ENCODE measurements around the gene ATP2A3.

The ATP2A3 gene

GRCh38 chr17:3964203-3965117 lies at the start of gene ATP2A3:
Gene ATP2A3 (minus strand): TSS chr17:3964437. CDS start chr17:3964291, 146 bp downstream.
- DNase-seq (ENCODE audit: low read depth in 3 of 3) = peak; percentile 25 to 67 (median 45)

GRCh38 chr17:4010754-4011153 lies 46.5 kb upstream of the ATP2A3 start:
- no peak for DNase-seq (ENCODE audit: low read depth in 3 of 3)

GRCh38 chr17:4009186-4009785 lies 45.0 kb upstream of the ATP2A3 start:
- DNase-seq (ENCODE audit: low read depth in 3 of 3) = no peak

DNA sequence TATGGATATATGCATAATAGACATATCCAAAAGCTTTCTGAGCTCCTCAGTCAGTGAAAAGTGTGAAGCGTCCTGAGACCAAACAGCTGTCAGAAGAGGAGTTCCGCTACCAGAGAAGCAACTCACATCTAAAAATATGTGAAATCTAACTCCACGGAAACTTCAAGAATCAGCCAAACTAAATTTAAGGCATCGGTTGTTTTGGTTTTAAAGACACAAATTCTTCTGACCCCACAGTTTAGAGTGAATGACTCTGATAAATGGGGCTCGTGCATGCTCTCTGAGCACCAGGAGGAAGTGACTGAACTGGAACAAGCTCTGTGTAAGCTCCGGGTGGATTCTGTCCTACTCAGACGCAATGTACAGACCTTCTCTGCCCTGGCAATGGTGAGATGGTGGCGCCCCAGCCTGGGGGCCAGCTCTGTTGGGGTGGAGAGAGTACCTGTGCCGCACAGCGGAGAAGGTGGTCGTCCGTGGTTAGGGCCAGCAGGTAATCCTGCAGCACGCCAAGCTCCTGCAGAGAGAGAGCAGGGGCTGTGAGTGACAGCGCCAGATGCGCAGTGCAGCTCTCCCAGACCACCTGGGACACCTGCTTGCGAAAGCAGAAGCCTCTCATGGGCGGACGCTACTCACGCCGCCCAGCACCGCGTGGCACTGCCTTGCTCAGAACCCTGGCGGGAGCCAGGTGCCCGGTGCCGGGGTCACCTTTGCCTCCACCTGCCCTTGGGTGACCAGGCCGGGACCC lies 44.4 kb upstream of the ATP2A3 start:
- no peak for DNase-seq (ENCODE audit: low read depth in 3 of 3)

DNA sequence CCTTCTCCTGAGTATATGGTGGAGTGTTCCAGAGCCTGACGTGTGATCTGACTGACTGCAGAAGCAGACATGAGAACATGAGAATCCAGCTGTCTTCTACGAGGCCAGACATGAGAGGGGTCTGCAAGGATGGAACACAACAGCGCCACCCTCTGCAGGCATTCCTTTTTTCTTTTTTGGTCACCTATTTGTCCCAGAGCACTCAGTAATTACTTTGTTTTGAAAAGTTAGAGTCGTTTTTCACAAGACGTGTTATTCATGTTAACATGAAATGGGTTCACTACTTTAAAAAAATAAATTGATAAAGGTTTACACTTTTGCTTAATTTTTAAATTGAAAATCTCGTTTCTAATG lies 43.8 kb upstream of the ATP2A3 start:
- DNase-seq (ENCODE audit: low read depth in 3 of 3) = no peak

DNA sequence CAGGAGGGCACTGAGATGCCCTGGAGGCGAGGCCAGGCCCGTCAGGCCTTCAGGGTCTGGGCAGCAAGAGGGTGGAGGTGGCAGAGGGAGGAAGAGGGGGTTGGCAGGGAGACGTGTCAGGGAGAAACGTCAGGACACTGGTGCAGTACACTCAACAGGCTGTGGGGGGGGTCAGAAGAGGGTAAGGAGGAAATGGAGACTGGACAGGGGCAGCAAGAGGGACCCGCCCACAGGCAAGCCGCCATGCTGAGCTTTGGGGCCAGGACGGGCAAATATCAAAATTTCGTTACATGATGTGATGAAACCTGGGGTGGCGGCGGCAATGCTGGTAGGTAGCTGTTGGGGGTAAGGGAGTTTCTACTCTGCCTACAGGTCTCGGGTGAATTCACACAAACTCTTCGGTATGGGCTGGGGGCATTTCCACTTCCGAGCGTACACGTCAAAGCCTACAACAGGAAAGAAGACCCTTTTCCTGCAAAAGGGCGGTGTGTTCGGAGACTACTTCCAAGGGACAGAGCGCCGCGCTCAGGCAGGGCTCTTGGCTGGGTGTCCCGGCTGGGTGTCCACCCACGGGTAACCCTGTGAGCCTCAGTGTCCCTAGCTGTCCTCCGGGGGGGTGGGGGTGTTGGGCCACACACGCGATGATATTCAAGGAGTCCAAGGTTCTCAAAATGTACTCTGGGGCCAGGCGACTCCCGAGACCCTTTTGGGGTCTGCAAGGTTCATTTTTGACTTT lies 43.3 kb upstream of the ATP2A3 start:
- no peak for DNase-seq (ENCODE audit: low read depth in 3 of 3)

DNA sequence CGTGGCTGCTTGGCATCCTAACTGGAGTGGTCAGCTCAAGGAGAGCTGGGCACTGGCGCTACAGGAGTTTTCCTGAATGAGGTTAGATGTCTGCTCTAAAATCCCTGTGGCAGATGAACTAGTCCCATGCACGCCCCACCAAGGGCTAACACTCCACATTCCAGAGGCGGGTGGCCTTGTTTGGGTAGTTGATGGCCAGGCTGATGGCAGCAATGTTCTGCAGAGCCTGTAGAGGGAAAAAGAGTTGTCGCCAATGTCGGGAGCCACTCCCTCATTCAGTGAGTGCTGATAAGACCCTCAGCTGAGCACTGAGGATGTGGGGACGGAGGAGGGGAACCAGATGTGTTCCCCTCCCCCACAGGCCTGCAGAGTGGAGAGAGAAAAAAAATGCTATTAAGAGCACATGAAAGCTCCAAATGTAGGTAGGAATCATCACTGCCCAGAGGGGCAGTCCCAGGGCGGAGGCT lies 42.5 kb upstream of the ATP2A3 start:
- DNase-seq (ENCODE audit: low read depth in 3 of 3) = no peak

DNA sequence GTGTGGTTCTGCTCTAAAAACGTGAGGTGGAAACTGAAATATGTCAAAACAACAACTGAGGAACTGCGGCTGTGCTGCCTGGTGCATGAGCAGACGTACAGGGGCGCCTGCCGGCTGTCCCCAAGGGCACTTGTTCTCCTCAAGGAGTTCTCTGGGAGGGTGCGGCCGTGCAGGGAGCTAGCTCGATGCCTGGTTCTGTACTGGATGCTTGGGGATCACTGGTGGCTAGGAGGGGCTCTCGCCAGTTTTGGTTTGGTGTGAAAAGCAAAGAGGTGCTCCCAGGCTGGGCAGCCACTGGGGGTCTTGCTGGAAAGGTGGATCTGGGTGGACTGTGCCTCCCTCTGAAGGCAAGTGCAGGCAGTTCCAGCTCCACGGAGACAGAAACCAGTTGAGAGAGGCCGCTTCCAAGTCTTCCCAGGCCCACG lies 41.9 kb upstream of the ATP2A3 start:
- no peak for DNase-seq (ENCODE audit: low read depth in 3 of 3)

DNA sequence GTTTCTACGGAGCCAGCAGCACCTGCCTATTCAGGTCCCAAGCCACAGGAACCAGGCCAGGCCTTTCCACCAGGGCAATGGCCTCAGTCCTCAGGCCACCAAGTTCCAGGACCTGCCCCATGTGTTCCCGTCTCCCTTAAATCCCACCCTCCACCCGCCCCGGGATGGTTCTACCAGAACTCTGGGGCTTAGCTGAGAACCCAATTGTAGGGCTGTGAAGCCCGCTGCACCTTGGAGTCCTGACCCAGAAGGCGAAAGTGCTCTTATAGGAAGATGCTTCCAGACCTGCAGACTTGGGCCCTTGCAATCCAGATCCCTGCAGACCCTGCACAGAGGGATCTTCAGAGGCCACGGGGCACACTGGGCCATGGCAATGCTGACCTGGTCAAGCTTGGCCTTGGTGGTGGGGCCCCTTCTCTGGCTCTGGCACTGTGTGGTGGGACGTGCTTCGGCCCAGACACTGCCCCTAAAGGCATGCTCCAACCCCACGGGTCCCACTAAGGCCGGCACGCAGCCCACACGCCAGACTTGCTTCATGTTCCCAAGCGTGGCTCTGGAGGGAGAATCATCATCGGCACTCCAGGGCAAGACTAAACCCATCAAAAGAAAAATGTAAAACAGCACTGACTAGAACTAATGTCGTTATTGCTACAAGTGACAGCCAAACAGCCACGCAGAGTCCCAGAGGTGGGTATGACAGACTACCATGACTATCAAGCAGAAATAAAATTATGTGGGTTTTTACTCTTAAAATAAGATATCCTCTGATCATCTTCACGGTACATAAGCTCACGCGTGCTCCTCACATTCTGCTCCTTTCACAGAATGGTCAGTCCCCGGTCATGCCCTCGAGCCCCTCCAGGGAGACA lies 41.3 kb upstream of the ATP2A3 start:
- DNase-seq (ENCODE audit: low read depth in 3 of 3) = no peak

GRCh38 chr17:4004517-4005295 lies 40.5 kb upstream of the ATP2A3 start:
- DNase-seq (ENCODE audit: low read depth in 3 of 3) = peak; percentile 16 to 62 (median 33)

- DNase-seq (ENCODE audit: low read depth in 3 of 3) = no peak
Measured at GRCh38 chr17:4003501-4004421, 39.5 kb upstream of the ATP2A3 start.

DNA sequence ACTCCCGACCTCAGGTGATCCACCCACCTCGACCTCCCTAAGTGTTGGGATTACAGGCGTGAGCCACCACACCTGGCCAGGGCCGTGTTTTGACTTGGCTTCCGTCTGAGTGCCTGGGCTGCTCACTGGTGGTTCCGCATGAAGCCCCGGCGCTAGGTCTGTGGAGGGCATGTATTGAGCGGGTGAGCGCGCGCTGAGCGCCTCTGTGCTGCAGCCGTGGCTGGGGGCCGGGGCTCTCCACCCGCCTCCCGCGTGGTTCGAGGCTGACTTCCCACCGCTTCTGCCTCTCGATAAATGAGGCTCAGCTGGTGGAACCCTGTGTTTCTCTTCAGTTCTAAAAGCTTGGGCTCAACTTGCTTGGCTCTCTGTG lies 38.9 kb upstream of the ATP2A3 start:
- DNase-seq (ENCODE audit: low read depth in 3 of 3) = no peak

DNA sequence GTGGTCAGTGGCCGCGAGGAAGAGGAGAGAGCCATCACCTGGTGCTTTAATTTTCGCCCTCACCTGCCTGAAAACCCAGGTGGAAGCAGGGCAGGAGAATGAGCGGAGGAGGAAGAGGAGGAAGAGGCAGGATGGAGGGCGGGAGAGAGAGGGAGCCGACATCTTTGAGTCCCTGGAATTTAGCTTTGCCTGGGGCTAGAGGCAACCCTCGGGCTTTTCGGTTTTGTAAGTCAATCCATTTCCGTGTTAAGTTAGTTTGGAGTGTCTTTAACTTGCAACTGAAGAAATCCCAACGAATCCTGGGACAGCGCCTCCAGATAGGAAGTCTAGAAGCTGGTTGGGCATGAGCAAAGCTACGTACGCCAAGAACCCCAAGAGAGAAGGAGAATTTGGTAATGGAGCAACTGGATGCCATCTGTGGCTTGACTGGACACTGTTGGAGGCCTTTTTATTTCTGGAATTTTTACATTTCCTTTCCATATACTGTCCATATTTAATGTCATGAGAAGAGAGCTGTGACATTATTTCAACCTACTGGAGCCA lies 36.9 kb upstream of the ATP2A3 start:
- DNase-seq (ENCODE audit: low read depth in 3 of 3) = no peak

DNA sequence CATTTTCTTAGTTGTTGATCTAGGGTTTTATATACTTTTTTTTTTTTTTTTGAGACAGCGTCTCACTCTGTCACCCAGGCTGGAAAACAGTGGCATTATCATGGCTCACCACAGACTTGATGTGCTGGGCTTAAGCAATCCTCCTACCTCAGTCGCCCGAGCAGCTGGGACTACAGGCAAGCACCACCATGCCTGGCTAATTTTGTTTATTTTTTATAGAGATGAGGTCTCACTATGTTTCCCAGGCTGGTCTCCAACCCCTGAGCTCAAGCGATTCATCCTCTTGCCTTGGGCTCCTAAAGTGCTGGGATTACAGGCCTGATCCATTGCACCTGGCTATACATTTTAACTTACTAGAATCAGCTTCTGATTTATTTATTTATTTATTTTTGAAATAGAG lies 34.2 kb upstream of the ATP2A3 start:
- no peak for DNase-seq (ENCODE audit: low read depth in 3 of 3)

- DNase-seq (ENCODE audit: low read depth in 3 of 3) = no peak
Measured at GRCh38 chr17:3995067-3995466, 30.8 kb upstream of the ATP2A3 start.

DNA sequence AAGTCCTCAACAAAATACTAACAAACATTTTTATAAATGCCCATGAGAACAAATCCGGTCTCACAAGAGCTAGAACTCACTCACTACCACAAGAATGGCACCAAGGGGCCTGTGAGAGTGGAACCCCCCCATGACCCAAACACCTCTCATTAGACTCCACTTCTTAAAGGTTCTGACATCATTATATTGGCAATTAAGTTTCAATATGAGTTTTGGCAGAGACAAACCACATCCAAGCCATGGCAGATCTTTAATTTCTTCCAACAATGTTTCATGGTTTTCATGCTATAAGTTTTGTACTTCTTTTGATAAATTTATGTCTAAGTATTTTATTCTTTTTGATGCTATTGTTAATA lies 30.0 kb upstream of the ATP2A3 start:
- no peak for DNase-seq (ENCODE audit: low read depth in 3 of 3)

DNA sequence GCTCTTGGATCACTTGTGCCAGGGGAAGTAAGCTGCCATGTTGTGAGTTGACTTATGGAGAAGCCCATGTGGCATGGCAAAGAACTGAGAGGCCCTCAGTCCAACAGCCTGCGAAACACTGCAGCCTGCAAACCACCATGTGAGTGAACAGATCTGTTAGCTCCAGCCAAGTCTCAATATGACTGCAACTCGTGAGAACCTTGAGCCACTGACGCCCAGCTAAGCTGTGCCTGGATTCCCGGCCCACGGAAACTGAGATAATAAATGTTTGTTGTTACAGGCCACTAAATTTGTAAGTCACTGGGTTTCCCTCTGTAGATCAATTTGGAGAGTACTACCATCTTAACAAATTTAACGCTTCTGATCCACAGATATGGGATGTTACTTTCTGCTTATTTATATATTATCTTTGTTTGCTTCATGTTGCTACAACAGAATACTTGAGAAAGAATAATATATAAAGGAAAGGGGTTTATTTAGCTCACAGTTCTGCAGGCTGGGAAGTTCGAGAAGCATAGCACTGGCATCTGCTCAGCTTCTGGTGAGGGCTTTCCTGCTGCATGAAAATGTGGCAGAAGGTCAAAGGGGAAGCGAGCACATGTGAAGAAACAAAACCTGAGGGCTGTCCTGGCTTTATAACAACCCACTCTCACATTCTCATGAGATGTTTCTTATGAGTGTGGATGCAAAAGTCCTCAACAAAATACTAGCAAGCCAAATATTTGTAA lies 29.4 kb upstream of the ATP2A3 start:
- no peak for DNase-seq (ENCODE audit: low read depth in 3 of 3)

- DNase-seq (ENCODE audit: low read depth in 3 of 3) = no peak
Measured at GRCh38 chr17:3992370-3992769, 28.1 kb upstream of the ATP2A3 start.

All from stimulated activated CD4-positive, alpha-beta T cell treated with anti-CD3 and anti-CD28 coated beads, TNF-alpha, amount 100 ng/mL, for 24 hours (primary cell).